DOHH2 (cell line): Measurements from ENCODE around the gene NRXN3.

Source experiments
- H3F3A ChIP-seq: fragments of 200-600 bp; sonication (generic), shearing (Covaris generic); 2 replicates; pipeline ENCODE4 v1.6.0; 2016; ENCODE audit warnings: antibody characterized with exemption, mild to moderate bottlenecking; ENCODE audit not compliant: control insufficient read depth, insufficient read depth
- H3K27ac ChIP-seq: fragments of 200-600 bp; sonication (generic); 2 replicates; pipeline ENCODE4 v1.5.1; 2014; ENCODE audit warnings: low read depth, mild to moderate bottlenecking, low read length, moderate library complexity
- H3K27me3 ChIP-seq: fragments of 200-600 bp; sonication (generic); 2 replicates; pipeline ENCODE4 v1.6.1; 2014; ENCODE audit warnings: mild to moderate bottlenecking, low read length, mixed read lengths; ENCODE audit not compliant: control insufficient read depth
- H3K36me3 ChIP-seq: fragments of 200-600 bp; sonication (generic); 2 replicates; pipeline ENCODE4 v1.6.1; 2014; ENCODE audit warnings: mild to moderate bottlenecking, low read length, moderate library complexity, mixed read lengths; ENCODE audit not compliant: control insufficient read depth
- H3K4me1 ChIP-seq: fragments of 200-600 bp; sonication (generic); 2 replicates; pipeline ENCODE4 v1.6.1; 2014; ENCODE audit warnings: mild to moderate bottlenecking, low read length, mixed read lengths; ENCODE audit not compliant: control insufficient read depth
- H3K4me2 ChIP-seq: fragments of 200-600 bp; sonication (generic); 2 replicates; pipeline ENCODE4 v1.6.0; 2014; ENCODE audit warnings: mild to moderate bottlenecking, low read length, moderate library complexity
- H3K4me3 ChIP-seq: fragments of 200-600 bp; sonication (generic); 2 replicates; pipeline ENCODE4 v1.5.1; 2014; ENCODE audit warnings: mild to moderate bottlenecking, low read length, mixed read lengths
- H3K79me2 ChIP-seq: fragments of 200-600 bp; sonication (generic); 2 replicates; pipeline ENCODE4 v1.6.1; 2014; ENCODE audit warnings: mild to moderate bottlenecking, low read length, mixed read lengths; ENCODE audit not compliant: control insufficient read depth
- H3K9me2 ChIP-seq: fragments of 200-600 bp; sonication (generic); replicated peaks from 2 replicates; pipeline ENCODE4 v1.6.1; 2014; ENCODE audit warnings: mild to moderate bottlenecking, low read length, mixed read lengths; ENCODE audit not compliant: control insufficient read depth
- H3K9me3 ChIP-seq: fragments of 200-600 bp; sonication (generic); 2 replicates; pipeline ENCODE4 v1.6.1; 2014; ENCODE audit warnings: antibody characterized with exemption, low read length, mixed read lengths; ENCODE audit not compliant: control insufficient read depth, insufficient read depth
- H4K20me1 ChIP-seq: fragments of 200-600 bp; sonication (generic); 2 replicates; pipeline ENCODE4 v1.6.0; 2014; ENCODE audit warnings: low read depth, mild to moderate bottlenecking, antibody characterized with exemption, low read length, moderate library complexity; ENCODE audit not compliant: control insufficient read depth, insufficient read depth
- CTCF ChIP-seq: fragments of 200-600 bp; sonication (generic); IDR thresholded peaks from one replicate; pipeline ENCODE4 v1.5.1; 2014; ENCODE audit warnings: antibody characterized with exemption, mild to moderate bottlenecking, low read depth, low read length; ENCODE audit not compliant: poor library complexity, severe bottlenecking
- EZH2phosphoT487 ChIP-seq: fragments of 200-600 bp; sonication (generic); IDR thresholded peaks from 2 replicates; pipeline ENCODE4 v1.6.1; 2017; ENCODE audit warnings: borderline replicate concordance, mild to moderate bottlenecking, antibody characterized with exemption, low read length, moderate library complexity, mixed read lengths

NRXN3 gene

DNA sequence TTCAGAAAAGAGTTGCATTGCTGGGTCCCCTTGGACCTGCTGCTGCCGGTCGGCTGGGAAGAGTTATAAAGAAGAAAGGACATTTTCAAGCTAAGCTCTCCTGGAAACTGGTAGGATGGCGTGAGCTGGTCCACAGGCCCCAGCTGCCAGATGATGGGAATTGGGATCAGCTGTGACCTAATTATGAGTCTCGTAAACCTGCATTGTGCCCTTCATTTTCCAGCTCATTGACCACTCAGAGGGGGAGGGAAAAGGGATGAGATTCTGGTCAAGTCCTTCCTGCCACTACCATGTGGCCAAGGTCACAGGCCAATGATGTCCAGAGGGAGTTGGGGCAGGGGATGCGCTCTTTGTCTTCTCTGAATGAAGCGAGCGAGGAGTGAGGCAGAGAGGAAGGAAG is 320.9 kb downstream of the NRXN3 start:
- Histone ChIP-seq H3K9me2 (no peaks in the 10 kb centered on the region), H3K27me3 (no peaks in the 10 kb centered on the region), H4K20me1 (no peaks in the 10 kb centered on the region), H3K36me3 (no peaks in the 10 kb centered on the region), H3K4me2 (no peak overlapping the region), H3K79me2 (no peaks in the 10 kb centered on the region), H3K27ac (no peak overlapping the region), H3K4me1 (no peaks in the 10 kb centered on the region), H3K4me3 (no peak overlapping the region), H3K9me3 (no peaks in the 10 kb centered on the region), H3F3A (no peaks in the 10 kb centered on the region)
- no peak for TF ChIP-seq CTCF
- TF ChIP-seq EZH2phosphoT487, result no peak

- Histone ChIP-seq H3K9me2 (no peaks in the 10 kb centered on the region), H3K4me3 (no peak overlapping the region), H3K79me2 (no peaks in the 10 kb centered on the region), H4K20me1 (no peaks in the 10 kb centered on the region), H3F3A (no peaks in the 10 kb centered on the region), H3K4me2 (no peak overlapping the region), H3K4me1 (no peaks in the 10 kb centered on the region), H3K27me3 (no peaks in the 10 kb centered on the region), H3K27ac (no peak overlapping the region), H3K9me3 (no peaks in the 10 kb centered on the region), H3K36me3 (no peaks in the 10 kb centered on the region)
- no peak for TF ChIP-seq EZH2phosphoT487
- no peak for TF ChIP-seq CTCF
Observed at GRCh38 chr14:78498062-78498595, 328.0 kb downstream of the NRXN3 start.

GRCh38 chr14:78501909-78502308 is 331.7 kb downstream of the NRXN3 start:
- H3K9me3 ChIP-seq, result no peaks in the 10 kb centered on the region
- H3K4me3 ChIP-seq, result no peak overlapping the region
- no peak overlapping the region for H3K27ac ChIP-seq
- H4K20me1 ChIP-seq, result no peaks in the 10 kb centered on the region
- no peaks in the 10 kb centered on the region for H3K4me1 ChIP-seq
- H3K36me3 ChIP-seq, result no peaks in the 10 kb centered on the region
- H3F3A ChIP-seq, result no peaks in the 10 kb centered on the region
- no peak overlapping the region for H3K4me2 ChIP-seq
- no peaks in the 10 kb centered on the region for H3K79me2 ChIP-seq
- no peaks in the 10 kb centered on the region for H3K27me3 ChIP-seq
- H3K9me2 ChIP-seq, result no peaks in the 10 kb centered on the region
- TF ChIP-seq EZH2phosphoT487 (no peak), CTCF (no peak)
